GM21526 (cell line): Measurements from ENCODE around the gene C1orf35.
A peak's percentile ranks its signal among the peaks of the same experiment; 100 is the strongest.

ENCODE experiments used
- ATAC-seq: cut with Tn5 transposase; IDR thresholded peaks from one replicate; pipeline ENCODE4 v1.9.1; 2021; ENCODE audit warnings: moderate library complexity; ENCODE audit not compliant: unreplicated experiment, low FRiP score

The C1orf35 gene

DNA sequence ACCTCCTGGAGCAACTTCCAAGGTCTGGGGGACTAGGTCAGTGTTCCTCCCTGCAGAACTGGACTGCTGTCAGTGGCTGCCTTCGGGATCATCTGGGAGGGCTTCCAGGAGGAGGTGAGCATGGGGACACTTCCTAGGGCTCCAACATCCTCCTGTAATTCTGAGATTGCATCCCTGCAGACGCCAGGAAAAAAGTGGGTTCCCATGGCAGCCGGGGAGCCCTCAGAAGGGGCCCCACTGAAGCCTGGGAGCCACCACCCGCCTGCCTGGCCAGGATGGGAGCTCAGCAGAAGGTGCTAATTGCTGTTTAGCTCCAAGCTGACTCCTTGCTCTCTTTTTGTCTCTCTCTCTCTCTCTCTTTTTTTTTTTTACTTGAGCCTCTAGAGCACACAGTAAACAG is 36.7 kb downstream of the C1orf35 start:
- ATAC-seq = no peak

DNA sequence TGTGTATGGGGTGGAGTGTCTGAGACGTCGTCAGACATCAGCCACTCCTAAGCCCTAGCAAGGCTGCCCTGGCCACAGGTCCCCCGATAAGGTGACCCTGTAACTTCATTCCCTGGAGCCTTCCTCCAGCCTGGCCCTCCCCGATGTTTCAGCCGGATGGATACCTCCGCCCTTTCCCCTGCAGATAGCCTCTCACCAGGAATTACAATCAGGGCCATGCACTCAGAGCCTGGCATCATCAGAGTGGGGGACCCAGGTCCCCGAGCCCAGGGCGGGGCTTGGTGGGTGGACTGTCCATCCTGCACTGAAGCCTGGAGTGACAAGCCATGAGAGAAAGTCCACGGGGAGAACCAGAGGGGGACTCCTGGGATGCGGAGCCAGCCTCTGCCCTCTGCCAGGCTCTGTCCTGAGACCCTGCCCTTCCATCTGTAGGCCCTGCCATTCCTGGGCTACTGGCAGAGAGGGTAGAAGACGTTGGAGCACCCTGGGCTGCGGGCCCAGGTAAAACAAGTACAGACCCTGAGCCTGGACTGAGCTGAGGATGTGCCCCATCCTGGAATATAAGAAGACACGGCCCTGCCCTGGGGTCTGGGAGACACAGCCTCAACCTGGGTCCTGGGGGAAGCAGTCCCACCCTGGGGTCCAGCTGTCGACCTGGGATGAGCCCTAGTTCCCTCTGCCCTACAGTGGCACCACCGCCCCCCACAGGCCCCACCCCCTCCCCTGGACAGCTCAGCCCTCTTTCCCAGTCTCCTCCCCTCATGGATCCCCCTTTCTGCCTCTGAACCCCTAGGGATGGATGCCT is 37.4 kb downstream of the C1orf35 start:
- ATAC-seq = no peak

DNA sequence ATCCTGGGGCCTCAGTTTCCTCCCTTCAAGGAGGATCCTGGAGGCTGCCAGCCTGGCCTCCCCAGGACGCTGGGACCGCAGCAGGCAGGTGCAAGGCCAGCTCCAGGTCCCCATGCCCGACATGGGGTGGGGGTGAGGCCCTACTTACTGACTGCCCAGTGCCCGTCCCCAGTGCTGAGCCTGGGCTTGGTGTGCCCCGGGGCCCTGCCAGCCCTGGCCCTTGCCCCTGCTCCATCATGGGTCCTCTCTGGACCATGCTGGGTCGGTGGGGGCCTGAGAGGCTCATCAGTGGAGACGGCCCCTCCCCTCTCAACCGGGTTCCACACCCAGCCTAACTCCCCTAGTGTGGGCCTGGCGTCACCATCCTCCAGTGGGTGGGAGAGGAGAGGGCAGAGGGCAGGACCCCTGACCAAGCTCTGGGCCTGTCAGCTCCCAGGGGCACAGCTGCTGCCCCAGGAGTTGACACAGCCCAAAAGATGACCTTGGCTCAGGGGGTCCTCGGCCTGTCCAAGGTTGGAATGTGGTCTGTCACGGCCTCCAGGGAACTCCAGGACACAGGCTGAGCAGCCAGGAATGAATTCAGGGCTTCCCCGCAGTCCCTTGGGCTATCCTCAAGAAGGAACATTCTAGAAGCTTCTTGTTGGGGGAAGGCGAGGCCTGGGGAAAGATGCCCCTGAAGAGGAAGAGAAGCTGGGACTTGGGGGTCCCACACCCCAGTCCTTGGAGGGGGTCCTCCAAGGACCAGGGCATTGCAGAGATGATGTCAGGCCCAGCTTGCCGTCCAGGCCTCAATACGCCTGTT is 38.2 kb downstream of the C1orf35 start:
- no peak for ATAC-seq

DNA sequence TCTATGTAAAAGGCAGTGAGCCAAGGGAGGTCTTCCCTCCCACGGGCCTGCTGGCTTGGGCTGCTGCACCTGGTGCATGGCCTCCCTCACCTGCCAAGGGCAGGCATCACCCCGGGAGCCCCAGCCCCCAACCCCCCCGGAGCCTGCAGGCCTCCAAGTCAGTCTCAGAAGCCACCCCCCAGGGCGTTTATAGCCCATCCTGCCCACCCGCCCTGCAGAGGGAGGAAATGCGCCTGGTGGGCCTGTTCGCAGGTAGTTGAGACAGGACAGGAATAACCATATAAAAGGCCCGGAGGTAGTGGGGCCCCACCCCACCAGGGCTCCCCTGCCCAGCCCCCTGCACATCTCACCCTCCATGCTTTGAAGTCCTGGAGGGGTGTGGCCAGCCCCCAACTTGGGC is 38.8 kb downstream of the C1orf35 start:
- ATAC-seq = no peak

DNA sequence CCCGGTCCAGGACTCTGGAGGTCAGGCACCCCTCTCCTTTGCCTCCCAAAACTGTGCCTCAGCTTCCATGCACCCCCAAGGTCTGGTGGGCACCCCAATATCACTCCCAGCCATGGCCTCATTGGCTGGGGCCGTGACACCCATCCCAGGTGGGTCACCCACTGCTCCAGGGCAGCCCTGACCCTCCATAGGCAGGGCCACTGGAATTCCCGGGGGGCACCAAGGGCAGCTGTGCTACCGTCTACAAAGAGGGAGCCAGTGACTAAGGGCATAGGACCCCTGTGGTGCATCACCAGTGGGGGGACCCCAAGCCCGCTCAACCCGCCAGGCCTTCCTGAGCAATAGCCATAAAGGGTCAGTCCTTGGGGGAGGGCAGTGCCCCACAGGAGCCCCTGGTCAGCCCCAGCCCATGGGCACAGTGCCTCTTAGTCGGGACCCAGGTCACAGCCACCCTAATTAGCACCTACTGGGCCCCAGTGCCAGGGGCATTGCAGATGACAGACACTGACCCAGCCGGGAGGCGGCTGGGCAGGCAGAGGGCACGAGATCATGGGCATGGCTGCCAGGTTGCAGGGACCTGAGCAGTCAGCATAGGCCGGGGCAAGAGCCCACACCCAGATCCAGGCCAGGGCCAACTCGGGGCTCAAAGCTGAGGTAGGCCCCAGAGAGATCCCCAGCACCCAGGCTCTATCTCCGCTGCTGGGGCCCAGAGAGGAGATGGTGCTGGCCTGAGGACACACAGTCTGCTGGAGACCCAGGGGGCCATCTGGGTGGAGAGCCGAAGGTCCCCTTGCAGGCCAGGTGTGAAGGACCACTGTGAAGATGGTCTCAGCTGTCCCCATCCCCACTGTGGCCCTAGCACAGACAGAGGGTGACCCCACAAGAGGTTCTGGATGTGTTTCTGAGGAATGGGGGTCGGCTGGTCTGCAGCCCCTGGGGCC is 39.6 kb downstream of the C1orf35 start:
- ATAC-seq = no peak

DNA sequence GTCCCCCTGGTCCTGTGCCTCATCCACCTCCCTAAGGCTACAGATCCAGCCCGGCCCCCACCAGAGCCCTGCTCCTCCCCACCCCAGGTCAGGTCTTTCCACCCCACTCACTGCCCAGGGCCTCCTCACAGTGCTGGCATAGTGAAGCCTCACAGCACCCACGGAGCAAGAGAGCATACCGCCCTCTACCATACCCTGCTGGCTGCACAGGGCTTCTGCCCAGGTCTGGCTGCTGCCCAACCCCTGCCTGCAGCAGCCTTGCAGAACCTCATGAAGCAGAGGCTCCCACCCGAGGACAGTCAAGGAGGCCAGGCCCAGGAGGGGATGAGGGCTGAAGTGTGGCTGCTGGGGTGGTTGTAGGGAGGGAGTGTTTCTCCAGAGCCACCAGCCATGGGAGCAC is 40.3 kb downstream of the C1orf35 start:
- no peak for ATAC-seq

DNA sequence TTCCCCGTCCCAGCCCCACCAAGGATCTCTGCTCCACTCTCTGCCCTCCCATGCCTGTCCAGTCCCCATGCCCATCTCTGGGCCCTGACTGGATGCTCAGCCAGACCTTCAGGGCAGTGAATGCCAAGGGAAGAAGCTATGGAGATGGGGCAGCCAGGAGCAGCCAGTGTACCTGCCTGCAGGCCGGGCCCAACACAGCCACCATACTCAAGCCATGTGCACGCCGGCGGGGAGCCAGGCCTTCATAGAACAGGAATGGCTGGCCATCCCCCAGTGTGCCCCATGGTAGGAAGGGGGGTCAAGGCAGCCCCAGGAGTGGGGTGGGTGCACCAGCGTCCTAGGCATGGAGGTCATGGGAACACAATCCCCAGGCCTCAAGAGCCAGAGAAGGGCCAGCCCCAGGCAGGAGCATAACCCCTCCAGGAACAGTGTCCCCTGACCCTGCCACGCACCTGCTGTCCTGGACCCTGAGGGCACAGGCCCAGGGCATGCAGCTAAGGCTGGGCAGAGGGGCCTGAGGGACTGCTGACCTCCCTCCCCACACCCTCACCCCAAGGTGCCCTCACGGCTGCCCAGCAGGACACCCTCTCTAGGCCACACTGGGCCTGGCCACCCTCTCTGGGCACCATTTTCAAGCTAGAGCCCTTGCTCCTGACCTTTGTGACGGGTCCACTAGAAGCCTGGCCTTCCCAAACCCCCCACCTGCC is 40.9 kb downstream of the C1orf35 start:
- no peak for ATAC-seq

DNA sequence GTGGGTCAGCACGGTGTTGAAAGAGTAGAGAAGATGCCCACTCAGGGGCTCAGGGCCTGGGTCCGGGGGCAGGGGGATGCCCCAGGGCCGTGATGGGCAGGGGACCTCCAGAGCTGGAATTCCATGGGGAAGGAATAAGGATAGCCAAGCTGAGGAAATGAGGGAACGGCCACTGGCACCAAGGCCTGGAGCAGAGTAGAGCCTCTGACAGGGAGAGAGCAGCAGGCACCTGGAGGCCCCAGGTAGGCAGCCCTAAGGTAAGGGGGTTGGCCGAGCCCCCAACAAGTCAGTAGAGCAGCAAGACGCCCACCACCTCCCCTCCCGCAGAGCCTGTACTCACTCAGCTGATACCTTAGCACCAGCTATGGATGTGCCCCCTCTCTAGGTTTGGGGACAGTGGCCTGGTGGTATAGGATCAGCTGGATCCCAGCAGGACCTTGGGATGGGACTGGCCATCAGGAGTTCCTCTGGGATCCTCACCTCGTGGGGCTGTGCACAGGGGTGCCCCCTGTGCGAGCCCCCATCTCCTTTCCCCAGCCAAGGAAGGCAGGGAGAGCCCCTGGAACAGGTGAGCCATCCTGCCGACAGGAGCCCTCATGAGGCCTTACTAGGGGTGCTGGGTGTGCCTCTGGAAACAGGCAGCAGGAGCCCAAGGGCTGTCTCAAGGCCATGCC is 41.6 kb downstream of the C1orf35 start:
- no peak for ATAC-seq

DNA sequence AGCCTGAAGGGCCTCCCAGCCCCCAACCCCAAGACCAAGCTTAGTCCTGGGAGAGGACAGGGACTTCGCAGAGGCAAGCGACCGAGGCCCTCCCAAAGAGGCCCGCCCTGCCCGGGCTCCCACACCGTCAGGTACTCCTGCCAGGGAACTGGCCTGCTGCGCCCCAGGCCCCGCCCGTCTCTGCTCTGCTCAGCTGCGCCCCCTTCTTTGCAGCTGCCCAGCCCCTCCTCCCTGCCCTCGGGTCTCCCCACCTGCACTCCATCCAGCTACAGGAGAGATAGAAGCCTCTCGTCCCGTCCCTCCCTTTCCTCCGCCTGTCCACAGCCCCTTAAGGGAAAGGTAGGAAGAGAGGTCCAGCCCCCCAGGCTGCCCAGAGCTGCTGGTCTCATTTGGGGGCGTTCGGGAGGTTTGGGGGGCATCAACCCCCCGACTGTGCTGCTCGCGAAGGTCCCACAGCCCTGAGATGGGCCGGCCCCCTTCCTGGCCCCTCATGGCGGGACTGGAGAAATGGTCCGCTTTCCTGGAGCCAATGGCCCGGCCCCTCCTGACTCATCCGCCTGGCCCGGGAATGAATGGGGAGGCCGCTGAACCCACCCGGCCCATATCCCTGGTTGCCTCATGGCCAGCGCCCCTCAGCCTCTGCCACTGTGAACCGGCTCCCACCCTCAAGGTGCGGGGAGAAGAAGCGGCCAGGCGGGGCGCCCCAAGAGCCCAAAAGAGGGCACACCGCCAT is 42.5 kb downstream of the C1orf35 start:
- no peak for ATAC-seq

DNA sequence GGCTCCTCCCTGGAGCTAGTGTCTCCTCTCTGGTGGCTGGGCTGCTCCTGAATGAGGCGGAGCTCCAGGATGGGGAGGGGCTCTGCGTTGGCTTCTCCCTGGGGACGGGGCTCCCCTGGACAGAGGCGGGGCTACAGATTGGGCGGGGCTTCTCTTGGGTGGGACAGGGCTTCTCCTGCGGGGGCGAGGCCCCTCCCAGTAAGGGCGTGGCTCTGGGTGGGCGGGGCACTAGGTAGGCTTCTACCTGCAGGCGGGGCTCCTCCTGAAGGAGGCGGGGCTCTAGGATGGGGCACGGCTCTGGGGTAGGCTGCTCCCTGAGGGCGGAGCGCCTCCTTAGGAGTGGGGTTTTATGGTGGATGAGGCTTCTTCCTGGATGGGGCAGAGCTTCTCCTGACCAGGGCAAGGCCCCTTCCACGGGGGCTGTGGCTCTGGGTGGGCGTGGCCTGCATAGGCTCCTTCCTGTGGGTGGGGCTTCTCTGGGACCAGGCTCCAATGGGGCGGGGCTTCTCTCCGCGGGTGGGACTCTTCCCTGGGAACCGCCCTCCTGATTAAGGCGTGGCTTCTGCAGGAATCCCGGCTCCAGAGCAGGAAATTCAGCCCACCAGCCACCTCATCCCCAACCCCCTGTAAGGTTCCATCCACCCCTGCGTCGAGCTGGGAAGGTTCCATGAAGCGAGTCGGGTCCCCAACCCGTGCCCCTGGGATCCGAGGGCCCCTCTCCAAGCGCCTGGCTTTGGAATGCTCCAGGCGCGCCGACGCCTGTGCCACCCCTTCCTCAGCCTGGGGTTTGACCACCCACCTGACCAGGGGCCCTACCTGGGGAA is 43.3 kb downstream of the C1orf35 start:
- peak; percentile 45 for ATAC-seq

DNA sequence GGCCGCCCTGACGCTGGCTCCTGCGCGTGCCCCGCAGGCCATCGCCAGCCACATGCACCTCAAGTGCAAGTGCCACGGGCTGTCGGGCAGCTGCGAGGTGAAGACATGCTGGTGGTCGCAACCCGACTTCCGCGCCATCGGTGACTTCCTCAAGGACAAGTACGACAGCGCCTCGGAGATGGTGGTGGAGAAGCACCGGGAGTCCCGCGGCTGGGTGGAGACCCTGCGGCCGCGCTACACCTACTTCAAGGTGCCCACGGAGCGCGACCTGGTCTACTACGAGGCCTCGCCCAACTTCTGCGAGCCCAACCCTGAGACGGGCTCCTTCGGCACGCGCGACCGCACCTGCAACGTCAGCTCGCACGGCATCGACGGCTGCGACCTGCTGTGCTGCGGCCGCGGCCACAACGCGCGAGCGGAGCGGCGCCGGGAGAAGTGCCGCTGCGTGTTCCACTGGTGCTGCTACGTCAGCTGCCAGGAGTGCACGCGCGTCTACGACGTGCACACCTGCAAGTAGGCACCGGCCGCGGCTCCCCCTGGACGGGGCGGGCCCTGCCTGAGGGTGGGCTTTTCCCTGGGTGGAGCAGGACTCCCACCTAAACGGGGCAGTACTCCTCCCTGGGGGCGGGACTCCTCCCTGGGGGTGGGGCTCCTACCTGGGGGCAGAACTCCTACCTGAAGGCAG is 44.0 kb downstream of the C1orf35 start:
- ATAC-seq = peak; percentile 22

DNA sequence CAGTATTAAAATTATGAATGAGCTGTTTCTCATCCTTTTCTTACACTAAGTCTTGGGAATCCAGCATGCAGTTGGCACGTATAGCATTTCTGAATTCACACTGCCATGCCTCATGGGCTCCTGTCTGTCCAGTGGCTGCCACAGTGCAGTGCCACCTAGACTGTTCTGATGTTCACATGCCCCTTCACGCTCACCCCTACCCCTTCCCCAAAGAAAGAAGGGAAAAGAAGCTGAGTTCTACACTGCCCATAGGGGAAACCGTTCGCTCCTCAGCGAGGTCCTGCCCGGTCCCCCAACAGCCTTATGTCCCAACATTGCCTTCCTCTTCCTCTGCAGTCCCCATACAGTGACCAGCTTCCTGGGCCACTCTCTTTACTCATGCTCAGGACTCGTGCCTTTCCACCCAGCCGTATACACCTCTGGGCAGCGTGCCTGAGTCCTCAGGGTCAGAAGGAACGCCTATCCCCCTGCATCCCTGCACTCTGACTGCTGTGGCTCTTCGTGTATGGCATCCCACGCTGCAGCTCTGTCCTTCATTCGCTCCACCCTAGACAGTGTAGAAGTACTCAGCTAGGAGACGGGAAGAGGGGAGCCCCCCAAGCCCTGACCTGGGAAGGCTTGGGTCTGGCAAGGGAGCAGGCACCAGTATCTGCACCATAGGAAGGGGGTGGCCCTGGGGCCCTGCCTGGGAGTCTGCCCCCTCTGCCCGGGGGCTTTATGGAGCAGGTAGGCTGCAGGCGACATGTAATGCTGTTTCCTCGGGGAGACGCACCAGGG is 44.8 kb downstream of the C1orf35 start:
- no peak for ATAC-seq
